ENCODE data around the gene EIF4EBP2.
A peak's percentile ranks its signal among the peaks of the same experiment; 100 is the strongest.

EIF4EBP2 gene, protein sequence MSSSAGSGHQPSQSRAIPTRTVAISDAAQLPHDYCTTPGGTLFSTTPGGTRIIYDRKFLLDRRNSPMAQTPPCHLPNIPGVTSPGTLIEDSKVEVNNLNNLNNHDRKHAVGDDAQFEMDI

GRCh38 chr10:70404036-70404786 is at the start of gene EIF4EBP2:
EIF4EBP2 (plus strand) TSS chr10:70404145; CDS start chr10:70404402, 257 bp downstream.
- TF ChIP-seq, protein P1, sequence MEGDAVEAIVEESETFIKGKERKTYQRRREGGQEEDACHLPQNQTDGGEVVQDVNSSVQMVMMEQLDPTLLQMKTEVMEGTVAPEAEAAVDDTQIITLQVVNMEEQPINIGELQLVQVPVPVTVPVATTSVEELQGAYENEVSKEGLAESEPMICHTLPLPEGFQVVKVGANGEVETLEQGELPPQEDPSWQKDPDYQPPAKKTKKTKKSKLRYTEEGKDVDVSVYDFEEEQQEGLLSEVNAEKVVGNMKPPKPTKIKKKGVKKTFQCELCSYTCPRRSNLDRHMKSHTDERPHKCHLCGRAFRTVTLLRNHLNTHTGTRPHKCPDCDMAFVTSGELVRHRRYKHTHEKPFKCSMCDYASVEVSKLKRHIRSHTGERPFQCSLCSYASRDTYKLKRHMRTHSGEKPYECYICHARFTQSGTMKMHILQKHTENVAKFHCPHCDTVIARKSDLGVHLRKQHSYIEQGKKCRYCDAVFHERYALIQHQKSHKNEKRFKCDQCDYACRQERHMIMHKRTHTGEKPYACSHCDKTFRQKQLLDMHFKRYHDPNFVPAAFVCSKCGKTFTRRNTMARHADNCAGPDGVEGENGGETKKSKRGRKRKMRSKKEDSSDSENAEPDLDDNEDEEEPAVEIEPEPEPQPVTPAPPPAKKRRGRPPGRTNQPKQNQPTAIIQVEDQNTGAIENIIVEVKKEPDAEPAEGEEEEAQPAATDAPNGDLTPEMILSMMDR (conservative IDR thresholded peaks at IDR 0.05; ENCODE audit: low read depth): no peak
- peak within 1 kb of the TSS; percentile 95 for H3K27ac ChIP-seq
- ChIA-PET CTCF (interaction anchor here (0.7 to 1.4 kb wide), 3 partner anchors 15 to 39 kb away, joined by 3 to 4 read pairs (median 4); no protein-coding TSS in a partner anchor), POLR2A (ENCODE audit: low non-redundant PET) (interaction anchor here (0.6 to 1.0 kb wide), 3 partner anchors 193 to 258 kb away, joined by 3 to 5 read pairs (median 3); partner anchors contain the start of genes SAR1A and TYSND1)
- DNase-seq (ENCODE audit: low spot score): peak; percentile 94

DNA sequence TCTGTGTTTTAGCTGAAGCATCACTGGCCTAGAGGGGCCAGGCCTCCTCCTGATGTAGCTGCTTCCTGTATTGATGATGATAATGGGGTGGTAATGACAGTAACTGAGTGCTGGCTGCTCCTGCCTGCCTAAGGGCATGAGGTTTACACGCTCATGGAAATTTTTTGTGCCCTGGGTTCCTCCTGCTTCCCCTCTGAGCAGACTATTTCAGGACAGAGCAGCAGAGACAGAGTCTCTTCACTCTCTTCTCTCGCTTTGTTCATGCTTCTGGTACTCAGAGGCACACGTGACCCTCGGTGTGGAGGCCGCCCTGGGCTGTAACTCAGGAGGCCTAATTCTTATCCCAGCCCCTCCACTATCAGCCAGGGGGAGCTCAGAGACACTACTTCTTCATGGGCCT is 49.4 kb upstream of the EIF4EBP2 start:
- DNase-seq (ENCODE audit: low spot score): no peak
- CTCF ChIA-PET: interaction anchor here (0.6 to 1.9 kb wide), 3 partner anchors 10 to 89 kb away, joined by 3 to 6 read pairs (median 4); no protein-coding TSS in a partner anchor
- TF ChIP-seq, protein P1 (conservative IDR thresholded peaks at IDR 0.05; ENCODE audit: low read depth): no peak
- POLR2A ChIA-PET (ENCODE audit: low non-redundant PET): no interaction called here
- no peak overlapping the region for H3K27ac ChIP-seq

DNA sequence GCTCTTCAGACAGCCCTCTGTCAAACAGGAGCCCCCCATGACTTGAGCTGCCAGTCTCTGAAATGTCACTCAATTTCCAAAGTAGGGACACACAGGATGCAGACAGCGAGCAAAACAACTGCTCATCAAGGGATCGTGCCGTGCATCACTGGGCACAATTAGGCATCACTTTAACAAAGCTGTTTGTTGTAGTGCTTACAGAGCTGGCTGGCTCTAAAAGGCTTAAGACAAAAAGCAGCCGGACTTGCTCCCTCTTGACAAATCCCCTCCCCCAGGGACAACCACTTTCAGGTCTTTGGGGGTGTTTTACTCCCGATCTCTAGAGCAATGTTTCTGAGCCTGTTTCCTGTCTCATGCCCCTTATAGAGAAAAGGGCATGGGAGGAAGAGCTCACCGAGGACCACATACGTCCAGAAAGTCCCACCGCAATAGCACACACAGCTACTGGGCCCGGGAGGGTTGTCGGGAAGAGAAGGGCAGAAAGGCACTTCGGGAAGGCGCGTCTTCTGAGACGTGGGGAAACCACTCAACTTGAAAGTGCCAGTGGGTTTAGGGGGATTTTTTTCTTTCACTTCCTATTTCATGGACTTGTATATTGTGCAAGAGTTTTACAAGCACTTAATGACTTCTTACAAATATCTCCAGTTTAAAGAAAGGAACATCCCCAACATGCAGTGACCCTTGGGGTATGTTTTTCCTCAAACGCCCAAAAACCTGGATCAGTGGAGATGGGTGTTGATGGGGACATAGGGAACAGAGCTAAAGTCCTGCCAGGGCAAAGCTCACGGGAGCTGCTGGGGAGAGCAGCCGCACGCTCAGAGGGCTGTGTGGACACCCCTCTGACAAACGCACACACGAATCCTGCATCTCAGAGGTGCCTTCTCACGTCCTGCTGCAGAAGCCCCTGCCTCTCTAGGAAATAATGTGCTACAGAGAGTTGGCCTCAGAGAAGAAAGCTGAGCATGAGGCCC is 48.6 kb upstream of the EIF4EBP2 start:
- ChIA-PET POLR2A (ENCODE audit: low non-redundant PET) (no interaction called here), CTCF (interaction anchor here (0.6 to 1.9 kb wide), 4 partner anchors 9 to 90 kb away, joined by 3 to 6 read pairs (median 3); no protein-coding TSS in a partner anchor)
- DNase-seq (ENCODE audit: low spot score): no peak
- TF ChIP-seq, protein P1 (conservative IDR thresholded peaks at IDR 0.05; ENCODE audit: low read depth): no peak
- H3K27ac ChIP-seq: no peak overlapping the region

DNA sequence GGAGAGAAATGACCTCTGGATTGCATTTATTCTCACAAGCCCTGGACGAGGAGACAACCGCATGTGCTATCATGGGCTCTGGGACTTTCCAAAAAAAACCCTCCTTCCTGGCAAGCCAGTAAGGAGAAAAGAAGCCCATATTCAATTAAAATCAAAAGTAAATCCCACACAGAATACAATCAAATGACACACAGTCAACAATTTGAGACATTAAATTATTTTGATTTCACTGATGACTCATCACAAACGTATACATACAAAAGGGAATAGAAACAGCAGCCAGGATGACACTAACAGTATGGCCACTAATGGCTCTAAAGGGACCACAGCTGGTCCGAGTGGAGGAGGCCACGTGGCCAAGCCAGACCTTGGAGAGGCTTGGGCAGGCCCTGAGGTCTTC is 46.4 kb upstream of the EIF4EBP2 start:
- POLR2A ChIA-PET (ENCODE audit: low non-redundant PET): no interaction called here
- peak overlapping the region; percentile 45 for H3K27ac ChIP-seq
- no peak for DNase-seq (ENCODE audit: low spot score)
- TF ChIP-seq, protein P1 (conservative IDR thresholded peaks at IDR 0.05; ENCODE audit: low read depth): no peak
- CTCF ChIA-PET: interaction anchor here (0.7 kb wide), 2 partner anchors 22 to 80 kb away, joined by 3 to 4 read pairs; no protein-coding TSS in a partner anchor

DNA sequence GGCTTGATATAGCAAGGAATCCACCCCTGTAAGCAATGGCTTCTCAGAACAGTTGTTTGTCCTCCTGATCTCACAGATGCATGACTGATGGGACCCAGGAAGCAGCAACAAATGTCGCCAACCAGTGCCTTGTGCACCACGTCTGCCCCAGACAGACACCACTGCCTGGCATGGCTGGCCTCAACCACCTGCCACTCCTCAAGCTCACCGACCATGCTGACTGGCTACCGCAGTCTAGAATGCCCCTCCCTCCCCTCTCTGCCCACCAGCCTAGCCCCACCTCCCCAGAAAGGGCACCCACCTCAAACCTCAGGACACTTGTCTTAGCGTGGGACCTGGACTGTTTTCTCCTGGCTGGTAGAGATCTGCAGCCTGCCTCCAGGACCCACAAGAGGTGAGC is 45.5 kb upstream of the EIF4EBP2 start:
- POLR2A ChIA-PET (ENCODE audit: low non-redundant PET): no interaction called here
- TF ChIP-seq, protein P1 (conservative IDR thresholded peaks at IDR 0.05; ENCODE audit: low read depth): no peak
- H3K27ac ChIP-seq: peak overlapping the region; percentile 8; the same call in 1 of the 2 replicates
- no peak for DNase-seq (ENCODE audit: low spot score)
- CTCF ChIA-PET: interaction anchor here (1.2 to 1.9 kb wide), 2 partner anchors 85 to 137 kb away, joined by 3 to 8 read pairs; no protein-coding TSS in a partner anchor
